Bone marrow (tissue), 2 donors: ENCODE data around the gene STK10.
A peak's percentile ranks its signal among the peaks of the same experiment; 100 is the strongest.

Source experiments
- DNase-seq, 2 donors: peaks; one replicate each; lab custom pipeline; 2025; lab: John Stamatoyannopoulos, UW

The STK10 gene

GRCh38 chr5:172008111-172008455, 179.9 kb downstream of the STK10 start:
- no peak for DNase-seq

DNA sequence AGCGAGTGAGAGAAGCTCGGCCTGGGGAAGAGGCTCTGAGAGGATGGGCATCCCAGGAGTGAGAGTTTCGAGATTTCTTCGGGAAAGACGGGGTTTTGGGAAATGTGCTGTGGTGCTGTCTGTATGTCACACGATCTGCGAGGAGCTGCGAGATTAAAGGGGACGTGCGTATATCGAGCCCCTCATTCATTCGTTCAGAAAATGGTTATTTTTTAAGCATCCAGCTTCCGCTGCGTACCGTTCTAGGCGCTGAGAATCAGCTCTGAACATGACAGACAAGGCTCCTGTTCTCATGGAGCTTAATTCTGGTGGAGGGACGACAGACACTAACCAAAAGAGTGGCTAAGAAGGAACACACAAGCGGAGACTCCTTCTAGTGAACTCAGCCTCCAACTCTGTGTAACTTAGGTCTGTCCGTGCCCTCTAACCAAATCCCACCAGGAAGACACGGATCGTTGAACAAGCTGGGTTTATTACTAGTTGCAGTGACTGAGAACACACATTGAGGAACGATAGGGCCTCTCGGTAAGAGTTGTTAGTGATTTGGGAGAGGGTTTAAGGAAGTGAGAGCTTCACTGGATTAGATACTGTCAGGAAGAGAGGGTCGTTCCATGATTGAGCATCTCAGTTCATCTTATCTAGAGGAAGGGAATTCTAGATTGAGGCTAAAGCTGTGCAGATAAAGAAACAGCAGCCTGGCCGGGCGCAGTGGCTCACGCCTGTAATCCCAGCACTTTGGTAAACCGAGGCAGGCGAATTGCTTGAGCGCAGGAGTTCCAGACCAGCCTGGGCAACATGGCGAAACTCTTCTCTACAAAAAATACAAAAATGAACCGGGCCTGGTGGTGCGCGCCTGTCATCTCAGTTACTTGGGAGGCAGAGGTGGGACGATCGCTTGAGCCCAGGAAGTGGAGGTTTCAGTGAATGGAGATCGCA, 180.6 kb downstream of the STK10 start:
- no peak for DNase-seq

DNA sequence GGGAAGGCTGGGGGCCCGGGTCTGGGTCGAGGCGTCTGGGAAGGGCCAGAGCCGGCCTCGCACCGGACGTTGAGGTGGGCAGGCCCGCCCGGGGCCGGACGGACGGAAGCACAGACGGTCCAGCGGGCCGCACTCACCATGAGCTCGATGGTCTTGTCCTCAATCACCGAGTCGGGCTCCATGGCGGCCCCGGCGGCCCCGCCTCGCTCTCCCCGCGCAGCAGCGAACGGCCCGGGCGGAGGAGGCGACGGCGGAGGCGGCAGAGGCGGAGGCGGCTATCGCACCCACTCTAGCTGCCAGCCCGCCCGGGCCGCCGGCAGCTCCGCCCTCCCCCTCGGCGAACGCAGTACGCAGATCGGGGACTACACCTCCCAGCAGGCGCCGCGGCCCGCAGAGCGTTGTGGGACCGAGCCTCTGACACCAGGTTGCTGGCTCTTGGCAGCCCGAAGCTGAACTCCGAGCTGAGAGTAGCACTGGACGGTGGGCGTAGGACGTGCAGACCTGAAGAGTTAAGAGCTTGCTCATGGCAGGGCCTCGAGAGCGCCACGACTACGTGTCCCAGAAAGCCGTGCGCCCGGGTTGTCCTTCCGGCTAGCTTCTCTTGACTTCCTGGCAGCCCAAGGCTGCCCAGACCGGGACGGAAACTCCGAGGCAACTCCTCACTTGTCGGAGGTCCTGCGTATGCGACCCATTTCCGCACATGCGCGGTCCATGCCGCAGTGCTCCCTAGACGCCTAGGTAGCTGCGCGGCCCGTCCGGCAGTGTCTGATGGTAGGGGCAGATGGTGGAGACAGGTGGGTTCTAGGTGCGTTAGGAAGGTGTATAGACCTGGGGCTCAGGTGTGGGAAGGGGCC, 181.5 kb downstream of the STK10 start, which contains the start of gene FBXW11:
Gene FBXW11 (minus strand): TSS at position 318 of the 854 bp plus-strand sequence. CDS start 136 bp downstream, at position 182.
- DNase-seq, result peak; percentile 93 to 95

- peak in 1 of 2 donors; percentile 62 for DNase-seq
Observed at GRCh38 chr5:172005708-172006320, 182.2 kb downstream of the STK10 start.

GRCh38 chr5:172004824-172005237, 183.2 kb downstream of the STK10 start:
- DNase-seq, result peak in 1 of 2 donors; percentile 61

- peak in 1 of 2 donors; percentile 7 for DNase-seq
Observed at GRCh38 chr5:172003746-172004145, 184.3 kb downstream of the STK10 start.

- no peak for DNase-seq
Observed at GRCh38 chr5:172002840-172003512, 185.0 kb downstream of the STK10 start.

DNA sequence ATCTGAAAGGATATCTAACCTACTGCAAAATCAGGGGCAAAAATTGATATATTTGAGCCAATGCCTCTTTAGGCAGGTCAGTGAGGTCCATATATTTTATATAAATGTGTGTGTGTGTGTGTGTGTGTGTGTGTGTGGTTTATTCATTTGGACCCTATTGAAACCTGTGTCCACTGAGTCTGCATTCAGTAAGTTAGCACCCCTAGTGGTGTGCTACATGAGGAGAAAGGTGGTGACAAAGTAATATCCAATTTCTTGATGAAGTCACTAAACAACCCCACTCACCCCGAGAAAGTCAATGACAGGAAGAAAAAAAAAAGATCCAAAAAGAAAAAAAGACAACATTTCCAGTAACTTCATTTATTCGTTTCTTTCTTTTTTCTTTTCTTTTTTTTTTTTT, 185.7 kb downstream of the STK10 start:
- no peak for DNase-seq

- DNase-seq, result no peak
Observed at GRCh38 chr5:171999877-172000276, 188.1 kb downstream of the STK10 start.

GRCh38 chr5:171999100-171999499, 188.9 kb downstream of the STK10 start:
- no peak for DNase-seq

DNA sequence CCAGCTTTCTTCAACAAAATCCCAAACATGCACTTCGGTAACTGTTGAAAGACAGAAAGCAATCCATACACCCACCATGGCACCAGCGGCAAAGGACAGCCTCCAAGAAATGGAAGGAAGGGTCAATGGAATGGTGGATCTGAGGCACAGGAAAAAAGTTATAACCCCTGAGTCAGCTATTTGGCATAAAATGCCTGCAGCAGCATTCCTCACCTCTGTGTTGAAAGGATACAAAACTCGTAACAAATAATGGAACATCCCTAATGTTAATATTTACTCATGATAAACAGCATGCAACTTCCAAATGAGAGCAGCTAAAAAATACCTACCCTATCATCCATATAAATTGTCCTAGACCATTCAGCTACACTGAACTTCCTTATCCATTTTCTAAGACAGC, 191.0 kb downstream of the STK10 start:
- DNase-seq, result no peak

- no peak for DNase-seq
Observed at GRCh38 chr5:171992813-171993212, 195.2 kb downstream of the STK10 start.

DNA sequence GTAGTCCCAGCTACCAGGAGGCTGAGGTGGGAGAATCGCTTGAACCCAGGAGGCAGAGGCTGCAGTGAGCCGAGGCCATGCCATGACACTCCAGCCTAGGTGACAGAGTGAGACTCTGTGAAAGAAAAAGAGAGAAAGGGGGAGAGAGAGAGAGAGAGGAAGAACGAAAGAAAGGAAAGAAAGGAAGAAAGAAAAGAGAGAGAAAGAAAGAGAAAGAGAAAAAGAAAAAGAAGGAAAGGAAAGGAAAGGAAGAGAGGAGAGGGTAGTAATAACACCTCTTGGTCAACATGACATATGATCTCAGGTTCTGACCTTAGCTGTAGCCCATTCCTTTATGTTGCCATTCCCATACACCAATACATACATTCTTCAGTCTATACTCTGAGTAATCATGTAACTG, 195.7 kb downstream of the STK10 start:
- no peak for DNase-seq
